K562 (cell line): Measurements from ENCODE around the gene ATXN7L1.

ENCODE experiments used
- FOXM1 ChIP-seq, 2 experiments: fragments of 450-650 bp in 1 of 2; sonication (generic) in 1 of 2; formaldehyde crosslinking in 1 of 2; IDR thresholded peaks; 2 replicates each; pipeline versions ENCODE4 v1.6.1 to v1.9.0; 2017 to 2022; ENCODE audit warnings: low read depth in 2 of 2, mild to moderate bottlenecking in 2 of 2, missing genetic modification reagents in 1 of 2, moderate library complexity in 1 of 2
- NFIC ChIP-seq: fragments of 450-650 bp; IDR thresholded peaks from 2 replicates; pipeline ENCODE4 v1.6.1; 2017; ENCODE audit warnings: mild to moderate bottlenecking, inconsistent platforms
- PHB ChIP-seq: fragments of 250-450 bp; sonication (Bioruptor Pico); IDR thresholded peaks from 2 replicates; pipeline ENCODE4 v1.5.0; 2021
- RAD21 ChIP-seq, 2 experiments: fragments of 250-450 bp in 1 of 2; fragments of 450-650 bp in 1 of 2; sonication (Bioruptor Pico) in 1 of 2; formaldehyde crosslinking in 1 of 2; IDR thresholded peaks in 1 of 2; conservative IDR thresholded peaks in 1 of 2; 2 replicates each; pipeline versions ENCODE4 v1.4.0 to v1.8.0; 2020 to 2022; ENCODE audit warnings: mild to moderate bottlenecking in 2 of 2, moderate library complexity in 1 of 2
- SMC3 ChIP-seq: conservative IDR thresholded peaks from 2 replicates; pipeline ENCODE4 v1.6.1; 2011; ENCODE audit warnings: low read depth, low read length, improper control_type of control experiment; ENCODE audit not compliant: insufficient read depth
- SP1 ChIP-seq: sonication (generic); formaldehyde crosslinking; IDR thresholded peaks from 2 replicates; pipeline ENCODE4 v1.8.1; 2022; ENCODE audit warnings: mild to moderate bottlenecking, missing genetic modification reagents
- ZNF133 ChIP-seq: fragments of 250-450 bp; sonication (Bioruptor Pico); IDR thresholded peaks from 2 replicates; pipeline ENCODE4 v1.4.0; 2020; ENCODE audit warnings: mild to moderate bottlenecking
- ZNF589 ChIP-seq: fragments of 200-800 bp; sonication (Bioruptor generic); IDR thresholded peaks from 2 replicates; pipeline ENCODE4 v1.6.1; 2016; ENCODE audit warnings: low read depth, missing genetic modification characterization, missing compliant biosample characterization

DNA sequence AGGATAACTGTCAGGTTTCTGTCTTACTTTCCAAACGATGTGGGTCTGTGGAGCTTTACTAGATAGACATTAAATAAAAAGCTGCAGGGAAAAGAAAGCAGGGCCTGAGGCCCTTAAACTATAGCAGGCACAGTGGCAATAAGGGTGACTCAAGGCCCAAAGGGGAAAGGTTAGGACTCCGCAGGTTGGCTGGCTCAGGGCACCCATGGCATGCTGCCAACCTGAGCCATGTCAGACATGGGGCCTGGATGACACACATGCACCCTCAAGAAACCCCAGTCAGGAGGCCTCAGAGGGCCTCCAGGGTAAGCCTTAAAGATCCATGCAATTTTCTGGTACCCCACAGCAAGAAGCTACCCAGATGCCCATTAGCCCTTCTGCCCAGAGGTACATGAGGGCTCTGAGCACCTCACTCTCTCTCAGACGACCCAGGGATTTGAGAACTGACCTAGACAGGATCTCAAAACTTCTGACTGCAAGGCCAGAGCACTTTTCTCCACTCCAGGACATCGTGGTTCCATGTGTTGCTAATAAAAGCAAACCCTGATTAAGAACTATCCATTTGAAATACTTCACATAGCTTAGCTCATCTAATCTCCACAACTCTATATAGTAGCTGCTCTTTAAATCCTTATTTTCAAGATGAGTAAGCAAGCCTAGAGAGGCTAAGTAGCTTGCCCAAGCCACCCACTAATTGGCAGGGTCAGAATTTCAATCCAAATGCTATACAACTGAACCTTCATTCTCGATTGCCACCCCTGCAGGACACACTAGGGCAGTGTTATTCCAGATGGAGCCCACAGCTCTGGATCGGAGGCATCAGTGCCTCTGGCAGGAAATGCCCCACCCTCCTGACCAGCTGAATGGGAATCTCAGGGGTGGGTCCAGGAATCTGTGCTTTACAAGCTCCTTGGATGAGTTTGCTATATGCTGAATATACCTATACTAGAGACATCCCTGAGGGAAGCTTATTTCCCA is 162.6 kb downstream of the ATXN7L1 start:
- TF ChIP-seq ZNF133 (CRISPR knock-in tag) = no peak
- no peak for TF ChIP-seq ZNF589
- TF ChIP-seq SP1 (CRISPR knock-in tag) = no peak
- TF ChIP-seq FOXM1 (IDR thresholded peaks at IDR 0.05; ENCODE audit: low read depth) = no peak
- TF ChIP-seq FOXM1 (CRISPR knock-in tag; IDR thresholded peaks at IDR 0.05; ENCODE audit: low read depth) = no peak
- TF ChIP-seq PHB (CRISPR knock-in tag) = no peak
- no peak for TF ChIP-seq RAD21 (CRISPR knock-in tag; conservative IDR thresholded peaks at IDR 0.05 in 1 of 2, IDR thresholded peaks at IDR 0.05 in 1 of 2)
- no peak for TF ChIP-seq SMC3
- 0 out of 2 replicates have a peak, but pooled peaks have one; percentile 16 for TF ChIP-seq NFIC
